ENCODE results near the gene CLEC18B. TPM values are rescaled to one million over a fixed set of nuclear protein-coding genes. Genes with fewer than 3 reads are reported as not detected.
"Not testable (repeated sequence)": the region's sequence is repeated elsewhere in the genome, so short reads cannot be mapped to it uniquely, and the experiment has no call there.

The CLEC18B gene
- 1 to 10 TPM in 1 of 2 donors, not detected in 1; 1.9 TPM for total RNA-seq
- under 1 TPM; 0.65 to 0.77 TPM for polyA plus RNA-seq
- long read RNA-seq, donor 1 = 0 reads
- long read RNA-seq, donor 2 = 0 reads
- long read RNA-seq, donor 3 = 0 reads
- long read RNA-seq, donor 4 = 0 reads
- long read RNA-seq, donor 5 = 0 reads

- not testable (repeated sequence) for H3K9me3 ChIP-seq (ENCODE audit: control insufficient read depth in 4 of 4, insufficient read depth in 3 of 4, low read length in 3 of 4); DNase-seq; H3K36me3 ChIP-seq (ENCODE audit: control insufficient read depth in 4 of 4, insufficient read depth in 4 of 4, low read length in 4 of 4); H3K9ac ChIP-seq (ENCODE audit: insufficient read depth in 1 of 2, low read length in 2 of 2); H3K27ac ChIP-seq (ENCODE audit: low read depth in 1 of 2, low read length in 1 of 2); H3K27me3 ChIP-seq (ENCODE audit: control insufficient read depth in 3 of 3, insufficient read depth in 3 of 3, low read length in 2 of 3); H3K4me1 ChIP-seq (ENCODE audit: control insufficient read depth in 5 of 5, insufficient read depth in 5 of 5, low read length in 5 of 5); H3K4me3 ChIP-seq; ATAC-seq (ENCODE audit: insufficient read depth, low FRiP score)
- 76 to 80% methylated on average over 2 to 13 of the region's 27 CpGs for WGBS, 2 donors
Measured at GRCh38 chr16:74420612-74421481, at the start of gene CLEC18B. Gene CLEC18B (minus strand): TSS chr16:74421478. CDS start chr16:74421270, 208 bp downstream.

- Histone ChIP-seq H3K27ac (ENCODE audit: low read depth in 1 of 2, low read length in 1 of 2) (no peak overlapping the region), H3K4me3 (no peak overlapping the region), H3K9me3 (ENCODE audit: control insufficient read depth in 4 of 4, insufficient read depth in 3 of 4, low read length in 3 of 4) (no peaks in the 10 kb centered on the region), H3K36me3 (ENCODE audit: control insufficient read depth in 4 of 4, insufficient read depth in 4 of 4, low read length in 4 of 4) (peaks cover 31 to 48% (median 45%) of the 10 kb centered on the region in 4 donors), H3K27me3 (ENCODE audit: control insufficient read depth in 3 of 3, insufficient read depth in 3 of 3, low read length in 2 of 3) (no peaks in the 10 kb centered on the region), H3K4me1 (ENCODE audit: control insufficient read depth in 5 of 5, insufficient read depth in 5 of 5, low read length in 5 of 5) (no peaks in the 10 kb centered on the region), H3K9ac (ENCODE audit: insufficient read depth in 1 of 2, low read length in 2 of 2) (no peak overlapping the region)
- no peak for TF ChIP-seq CTCF (IDR thresholded peaks at IDR 0.05; ENCODE audit: control extremely low read depth, extremely low read depth)
- DNase-seq (no peak), ATAC-seq (ENCODE audit: insufficient read depth, low FRiP score) (no peak)
- 76 to 88% methylated on average over 5 to 6 of the region's 6 CpGs for WGBS, 2 donors
Measured at GRCh38 chr16:74469946-74470478, 48.7 kb upstream of the CLEC18B start.

- H3K27me3 ChIP-seq (ENCODE audit: control insufficient read depth in 3 of 3, insufficient read depth in 3 of 3, low read length in 2 of 3) = no peaks in the 10 kb centered on the region
- H3K4me3 ChIP-seq = no peak overlapping the region
- H3K36me3 ChIP-seq (ENCODE audit: control insufficient read depth in 4 of 4, insufficient read depth in 4 of 4, low read length in 4 of 4) = peaks cover 34 to 48% (median 44%) of the 10 kb centered on the region in 4 donors
- H3K27ac ChIP-seq (ENCODE audit: low read depth in 1 of 2, low read length in 1 of 2) = no peak overlapping the region
- DNase-seq (no peak), ATAC-seq (ENCODE audit: insufficient read depth, low FRiP score) (no peak)
- no peaks in the 10 kb centered on the region for H3K9me3 ChIP-seq (ENCODE audit: control insufficient read depth in 4 of 4, insufficient read depth in 3 of 4, low read length in 3 of 4)
- 90 to 91% methylated on average over 9 of the region's 9 CpGs for WGBS, 2 donors
- no peak for TF ChIP-seq CTCF (IDR thresholded peaks at IDR 0.05; ENCODE audit: control extremely low read depth, extremely low read depth)
- no peaks in the 10 kb centered on the region for H3K4me1 ChIP-seq (ENCODE audit: control insufficient read depth in 5 of 5, insufficient read depth in 5 of 5, low read length in 5 of 5)
- no peak overlapping the region for H3K9ac ChIP-seq (ENCODE audit: insufficient read depth in 1 of 2, low read length in 2 of 2)
Measured at GRCh38 chr16:74468807-74469525, 47.7 kb upstream of the CLEC18B start.

- WGBS, 2 donors = 89 to 92% methylated on average over 5 of the region's 5 CpGs
- ATAC-seq (ENCODE audit: insufficient read depth, low FRiP score) = no peak
Measured at GRCh38 chr16:74466872-74467271, 45.6 kb upstream of the CLEC18B start.

More at GRCh38 chr16:74466872-74467271, 45.6 kb upstream of the CLEC18B start:
- H3K36me3 ChIP-seq (ENCODE audit: control insufficient read depth in 4 of 4, insufficient read depth in 4 of 4, low read length in 4 of 4) = peaks cover 37 to 53% (median 44%) of the 10 kb centered on the region in 4 donors
- no peak overlapping the region for H3K27ac ChIP-seq (ENCODE audit: low read depth in 1 of 2, low read length in 1 of 2)
- no peaks in the 10 kb centered on the region for H3K9me3 ChIP-seq (ENCODE audit: control insufficient read depth in 4 of 4, insufficient read depth in 3 of 4, low read length in 3 of 4)
- H3K4me1 ChIP-seq (ENCODE audit: control insufficient read depth in 5 of 5, insufficient read depth in 5 of 5, low read length in 5 of 5) = no peaks in the 10 kb centered on the region
- no peak for TF ChIP-seq CTCF (IDR thresholded peaks at IDR 0.05; ENCODE audit: control extremely low read depth, extremely low read depth)
- H3K9ac ChIP-seq (ENCODE audit: insufficient read depth in 1 of 2, low read length in 2 of 2) = no peak overlapping the region
- no peak overlapping the region for H3K4me3 ChIP-seq
- no peak for DNase-seq
- H3K27me3 ChIP-seq (ENCODE audit: control insufficient read depth in 3 of 3, insufficient read depth in 3 of 3, low read length in 2 of 3) = no peaks in the 10 kb centered on the region

All from lung (tissue), 16 donors.